Lower leg skin (tissue), 4 donors: Measurements from ENCODE around the gene LCN9. TPM values are rescaled to one million over a fixed set of nuclear protein-coding genes. Genes with fewer than 3 reads are reported as not detected.

Experiments used
- DNase-seq, 2 donors: peaks; one replicate each; pipeline ENCODE4 v3.0.0-alpha.2; 2019; ENCODE audit warnings: low spot score in 2 of 2
- H3K4me3 ChIP-seq: fragments of 200-600 bp; sonication (generic); 2 replicates; pipeline ENCODE4 v1.5.1; 2017; ENCODE audit warnings: mild to moderate bottlenecking, low read depth; ENCODE audit not compliant: poor library complexity, severe bottlenecking
- CTCF ChIP-seq, 3 donors: fragments of 450-650 bp; IDR thresholded peaks; one replicate each; pipeline ENCODE4 v1.5.1; 2016; ENCODE audit warnings: antibody characterized with exemption in 3 of 3, mild to moderate bottlenecking in 3 of 3, moderate library complexity in 2 of 3
- POLR2A ChIP-seq, 2 donors: fragments of 450-650 bp; IDR thresholded peaks; one replicate each; pipeline ENCODE4 v1.6.1; 2016 to 2017; ENCODE audit warnings: antibody characterized with exemption in 2 of 2, mild to moderate bottlenecking in 1 of 2, moderate library complexity in 1 of 2
- WGBS, 2 donors: methylation state at CpG; one replicate each; pipeline ENCODE4 v1.1.5; 2018; 5-methylcytosine and 5-hydroxymethylcytosine counted together
- intact Hi-C: fragments of 100-400 bp; cut with DNase I; formaldehyde crosslinking; loops from one replicate; pipeline ENCODE4 v1.15.0; 2023; ENCODE audit warnings: low total_unique reads
- total RNA-seq, 4 donors: library from RNA; depleted of rRNA; stranded (reverse); fragments of >200 nt; gene quantifications; one replicate each; pipeline ENCODE4 v1.1.0, GENCODE V29; 2016

Gene LCN9
- total RNA-seq, 4 donors from 2014 or later, result not detected

GRCh38 chr9:135694414-135694813 is 31.3 kb downstream of the LCN9 start:
- WGBS, 2 donors, result 37 to 60% methylated on average over 5 to 17 of the region's 18 CpGs
- TF ChIP-seq CTCF (IDR thresholded peaks at IDR 0.05) (no peak), POLR2A (IDR thresholded peaks at IDR 0.05) (no peak)

GRCh38 chr9:135695036-135695435 is 31.9 kb downstream of the LCN9 start:
- no peak for DNase-seq
- H3K4me3 ChIP-seq, result no peak overlapping the region
- 80 to 85% methylated on average over 6 to 11 of the region's 16 CpGs for WGBS, 2 donors
- intact Hi-C loops, result no loop called here
- no peak for TF ChIP-seq POLR2A (IDR thresholded peaks at IDR 0.05)
- no peak for TF ChIP-seq CTCF (IDR thresholded peaks at IDR 0.05)

More at GRCh38 chr9:135694414-135694813, 31.3 kb downstream of the LCN9 start:
- DNase-seq, result no peak
- intact Hi-C loops, result no loop called here
- H3K4me3 ChIP-seq, result no peak overlapping the region

- H3K4me3 ChIP-seq, result no peak overlapping the region
- TF ChIP-seq POLR2A (IDR thresholded peaks at IDR 0.05), result no peak
- TF ChIP-seq CTCF (IDR thresholded peaks at IDR 0.05), result no peak
- no peak for DNase-seq
- intact Hi-C loops, result no loop called here
- 73 to 87% methylated on average over 7 to 10 of the region's 12 CpGs for WGBS, 2 donors
Observed at GRCh38 chr9:135695642-135696041, 32.5 kb downstream of the LCN9 start.

- intact Hi-C loops, result no loop called here
- TF ChIP-seq POLR2A (IDR thresholded peaks at IDR 0.05) (no peak), CTCF (IDR thresholded peaks at IDR 0.05) (no peak)
- WGBS, 2 donors, result 74 to 83% methylated on average over 11 to 16 of the region's 16 CpGs
- no peak overlapping the region for H3K4me3 ChIP-seq
- DNase-seq, result no peak
Observed at GRCh38 chr9:135696446-135696845, 33.3 kb downstream of the LCN9 start.

GRCh38 chr9:135697226-135697625 is 34.1 kb downstream of the LCN9 start:
- no peak overlapping the region for H3K4me3 ChIP-seq
- no peak for TF ChIP-seq POLR2A (IDR thresholded peaks at IDR 0.05)
- intact Hi-C loops, result no loop called here
- DNase-seq, result no peak
- 69 to 76% methylated on average over 13 to 15 of the region's 15 CpGs for WGBS, 2 donors

- TF ChIP-seq POLR2A (IDR thresholded peaks at IDR 0.05) (no peak), CTCF (IDR thresholded peaks at IDR 0.05) (no peak)
- no peak for DNase-seq
- no peak overlapping the region for H3K4me3 ChIP-seq
- intact Hi-C loops, result no loop called here
- 54 to 60% methylated on average over 21 of the region's 21 CpGs for WGBS, 2 donors
Observed at GRCh38 chr9:135698236-135698635, 35.1 kb downstream of the LCN9 start.
